Stimulated activated CD4-positive, alpha-beta T cell treated with anti-CD3 and anti-CD28 coated beads, Interleukin-15, amount 100 ng/mL, for 24 hours (primary cell): ENCODE data around the gene LTBP1.
A peak's percentile ranks its signal among the peaks of the same experiment; 100 is the strongest.
"Not testable (repeated sequence)": the region's sequence is repeated elsewhere in the genome, so short reads cannot be mapped to it uniquely, and the experiment has no call there.

Source experiments
- DNase-seq: peaks from one replicate; pipeline ENCODE4 v3.0.0-alpha.2; 2020

LTBP1 gene

DNA sequence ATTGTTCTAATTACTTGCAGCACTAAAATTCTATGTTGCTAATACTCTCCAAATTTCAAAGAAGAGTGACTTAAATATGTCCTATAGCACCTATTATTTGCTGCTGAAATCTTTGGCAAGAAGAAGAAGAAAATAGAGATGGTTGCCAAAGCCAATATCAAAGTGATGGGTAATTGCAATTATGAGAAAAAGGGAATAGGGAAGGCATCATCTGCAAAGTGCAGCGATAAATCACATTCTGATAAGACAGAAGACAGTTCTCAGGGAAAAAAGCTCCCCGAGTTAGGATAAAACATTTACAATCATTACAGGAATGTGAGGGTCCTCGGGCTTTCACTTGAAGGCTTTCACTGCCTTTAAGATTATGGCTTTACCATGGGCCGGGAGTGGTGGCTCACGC lies 457.6 kb downstream of the LTBP1 start:
- DNase-seq, result no peak

DNA sequence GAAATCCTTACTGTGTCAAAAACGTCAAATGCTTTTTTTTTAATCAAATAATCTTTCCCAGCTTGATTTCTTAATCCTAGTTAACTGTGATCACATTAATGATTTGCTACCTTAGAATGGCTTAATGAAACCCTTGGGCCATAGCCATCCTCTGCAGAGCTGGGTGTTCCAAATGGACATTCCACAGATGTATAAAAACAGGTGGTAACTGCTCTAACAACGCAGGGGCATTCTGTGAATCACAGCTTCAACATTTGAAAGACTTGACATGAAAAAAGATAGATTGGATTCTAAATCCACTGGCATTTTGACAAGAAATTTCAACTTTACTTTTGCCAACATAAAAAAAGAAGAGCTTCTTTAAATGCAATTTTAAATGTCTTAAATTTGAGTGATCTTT lies 459.9 kb downstream of the LTBP1 start:
- no peak for DNase-seq

DNA sequence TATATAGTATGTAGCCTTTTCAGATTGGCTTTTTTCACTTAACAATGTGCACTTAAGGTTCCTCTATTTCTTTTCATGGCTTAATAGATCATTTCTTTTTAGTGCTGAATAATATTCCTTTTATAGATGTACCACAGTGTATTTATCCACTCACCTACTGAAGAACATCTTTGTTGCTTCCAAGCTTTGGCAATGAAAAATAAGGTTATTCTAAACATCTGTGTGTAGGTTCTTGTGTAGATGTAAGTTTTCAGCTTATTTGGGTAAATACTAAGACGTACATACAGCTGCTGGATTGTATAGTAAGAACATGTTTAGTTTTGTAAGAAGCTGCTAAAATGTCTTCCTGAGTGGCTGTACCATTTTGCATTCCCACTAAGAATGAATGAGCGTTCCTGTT lies 461.4 kb downstream of the LTBP1 start:
- DNase-seq, result no peak

DNA sequence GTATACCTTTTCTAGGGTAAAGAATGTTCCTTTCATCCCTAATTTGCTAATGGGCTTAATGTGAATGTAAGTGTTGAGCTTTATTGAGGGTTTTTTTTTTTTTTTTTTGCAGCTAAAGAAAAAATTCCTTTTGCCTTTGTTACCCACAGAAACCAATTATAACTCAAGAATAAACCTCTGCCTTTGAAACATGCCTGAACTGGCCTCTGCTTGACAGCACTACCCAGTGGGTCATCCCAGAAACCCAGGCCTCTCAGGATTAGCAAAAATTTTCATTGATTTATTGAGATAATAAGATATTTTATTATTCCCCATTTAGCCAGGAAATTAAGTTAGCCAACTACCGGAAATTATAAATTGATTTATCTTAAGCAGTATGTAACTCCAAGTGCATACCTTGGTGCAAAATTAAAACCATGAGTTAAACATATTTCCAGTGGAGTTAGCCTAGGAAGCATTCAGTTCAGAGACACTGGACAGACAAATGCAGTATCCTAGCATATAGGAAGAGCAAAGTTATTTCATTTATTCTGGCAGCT lies 462.7 kb downstream of the LTBP1 start:
- DNase-seq, result no peak

DNA sequence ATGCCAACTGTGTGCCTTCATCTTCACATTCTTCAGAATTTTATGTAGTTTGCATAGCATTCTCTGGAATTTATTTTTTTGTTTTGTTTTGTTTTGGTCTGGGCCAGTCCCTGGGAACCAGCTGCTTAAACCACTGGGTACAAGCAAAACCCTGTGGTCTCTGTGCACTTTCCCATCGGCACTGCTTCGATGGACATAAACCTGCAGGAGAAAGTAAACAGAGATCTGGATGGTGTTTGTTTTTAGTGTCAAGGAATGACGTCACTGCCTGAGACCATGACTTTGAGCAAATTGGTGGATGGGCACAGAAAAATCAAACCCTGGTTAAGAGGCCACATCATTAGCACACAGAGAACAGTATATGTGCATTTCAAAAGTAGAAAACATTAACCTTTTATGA lies 465.0 kb downstream of the LTBP1 start:
- no peak for DNase-seq

DNA sequence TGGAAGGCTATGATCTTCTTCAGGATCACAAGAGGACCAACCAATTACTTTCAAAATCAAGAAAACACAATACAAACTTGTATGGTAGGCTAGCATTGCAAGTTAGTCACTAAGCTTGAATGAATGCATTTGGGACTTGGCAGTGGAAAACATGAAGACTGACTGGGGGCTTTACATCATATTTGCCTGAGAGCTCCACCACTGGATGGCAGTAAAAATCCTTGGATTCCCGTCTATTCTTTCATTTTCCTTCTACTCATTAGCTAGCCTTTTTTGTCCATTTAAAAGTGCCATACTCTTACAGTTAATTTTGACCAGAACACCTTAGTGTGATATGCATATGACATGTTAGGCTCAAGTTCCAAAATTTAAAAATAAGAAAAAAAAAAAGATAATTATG lies 466.2 kb downstream of the LTBP1 start:
- DNase-seq, result no peak

DNA sequence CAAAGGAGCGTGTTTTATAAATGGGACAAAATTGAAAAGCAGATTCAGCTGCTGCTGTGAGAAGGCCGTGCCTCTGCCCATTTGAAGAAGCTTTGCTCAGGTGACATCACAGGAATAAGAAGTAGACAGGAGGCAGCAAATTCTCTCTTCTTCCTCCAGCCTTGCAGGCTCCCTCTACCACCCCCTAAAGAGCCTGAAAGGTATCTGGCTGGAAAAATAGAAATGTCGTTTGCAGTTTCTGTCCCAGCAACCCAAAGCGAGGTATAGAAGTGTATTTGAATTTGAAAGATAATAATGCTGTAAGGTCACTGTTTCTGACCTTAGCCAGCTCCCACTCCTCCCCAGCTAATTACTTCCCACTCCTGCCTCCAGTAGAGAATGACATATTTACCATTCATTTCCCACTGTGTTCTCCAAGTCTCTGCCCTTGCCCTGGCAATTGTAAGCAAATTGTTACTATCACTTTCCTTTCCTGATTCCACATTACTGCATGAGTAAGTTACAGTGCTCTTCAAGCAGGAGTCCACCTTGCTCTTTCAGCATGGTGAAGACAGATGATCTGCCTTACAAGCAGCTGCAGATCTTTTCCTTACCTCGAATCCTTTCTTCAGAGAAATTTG lies 472.9 kb downstream of the LTBP1 start:
- DNase-seq, result no peak

DNA sequence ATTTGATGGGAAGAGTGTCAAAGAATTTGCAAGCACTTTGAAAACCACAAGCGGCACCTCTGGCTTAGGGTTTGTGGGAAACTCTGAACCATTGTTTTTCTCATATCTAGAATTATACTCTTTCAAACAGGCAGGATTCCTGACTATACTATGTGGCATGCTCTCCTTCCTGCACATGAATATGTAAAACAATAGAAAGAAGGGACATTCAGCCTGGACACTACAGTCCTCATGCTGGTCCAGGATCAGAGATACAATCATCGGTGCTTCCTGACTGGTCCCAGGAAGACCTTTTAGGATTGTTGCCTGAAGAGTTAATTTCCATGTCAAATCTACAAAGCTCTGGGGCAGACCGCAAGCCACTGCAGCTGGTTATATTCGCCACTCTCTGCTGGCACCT lies 474.0 kb downstream of the LTBP1 start:
- no peak for DNase-seq

DNA sequence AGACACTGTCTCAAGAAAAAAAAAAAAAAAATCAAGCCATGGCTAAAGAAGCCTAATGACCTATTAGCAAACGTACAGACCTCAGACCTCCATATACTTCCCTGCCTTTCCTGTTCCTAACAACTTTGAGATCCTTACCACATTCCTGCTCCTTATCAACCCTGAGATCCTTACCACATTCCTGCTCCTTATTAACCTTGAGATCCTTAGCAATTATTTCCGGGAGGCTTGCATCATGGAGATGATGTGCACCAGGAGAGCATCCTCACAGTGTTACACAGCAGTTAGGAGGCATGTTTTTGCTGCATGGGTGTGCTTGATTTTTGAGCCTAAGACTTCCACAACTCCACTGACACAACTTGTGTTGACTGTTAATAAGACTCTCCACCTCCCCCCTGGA lies 475.1 kb downstream of the LTBP1 start:
- DNase-seq, result no peak

DNA sequence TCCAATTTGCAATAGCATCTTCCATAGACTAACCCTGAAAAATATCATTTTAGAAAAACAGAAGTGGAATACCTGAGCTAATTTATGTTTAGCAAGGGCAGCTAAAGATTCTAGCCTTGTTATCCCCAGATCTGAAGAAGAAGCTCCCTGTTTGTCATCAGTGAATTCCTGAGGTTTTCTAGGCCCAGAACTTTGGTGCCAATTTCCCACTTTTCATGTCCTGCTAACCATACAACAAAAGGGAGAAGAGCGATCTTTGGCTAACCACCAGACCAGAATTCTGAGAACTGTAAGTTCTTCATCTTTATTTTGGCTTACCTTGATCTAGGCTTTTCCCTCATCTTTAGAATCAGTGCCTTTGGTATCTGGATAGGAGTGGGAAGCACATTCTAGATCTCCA lies 478.4 kb downstream of the LTBP1 start:
- DNase-seq, result no peak

DNA sequence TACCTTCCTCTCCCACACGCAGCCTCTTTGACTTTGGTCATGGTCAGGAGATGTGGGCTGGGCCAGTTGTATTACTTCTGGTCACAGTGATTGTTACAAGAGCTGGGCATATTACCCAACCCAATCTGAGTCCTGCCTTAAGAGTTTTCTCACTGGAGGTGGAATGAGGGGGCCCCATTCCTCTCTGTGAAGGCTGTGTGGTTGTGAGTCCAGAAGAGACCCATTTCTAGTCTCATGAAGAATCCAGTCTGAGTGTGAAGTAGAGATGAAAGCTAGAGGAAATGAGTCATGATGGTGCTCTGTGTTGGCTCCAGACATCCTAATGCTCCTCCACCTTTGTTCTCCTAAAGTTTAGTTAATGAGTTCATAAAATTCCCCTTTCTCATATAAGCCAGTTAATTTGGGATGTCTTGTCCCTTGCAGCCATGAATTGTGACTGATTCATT lies 478.9 kb downstream of the LTBP1 start:
- no peak for DNase-seq

DNA sequence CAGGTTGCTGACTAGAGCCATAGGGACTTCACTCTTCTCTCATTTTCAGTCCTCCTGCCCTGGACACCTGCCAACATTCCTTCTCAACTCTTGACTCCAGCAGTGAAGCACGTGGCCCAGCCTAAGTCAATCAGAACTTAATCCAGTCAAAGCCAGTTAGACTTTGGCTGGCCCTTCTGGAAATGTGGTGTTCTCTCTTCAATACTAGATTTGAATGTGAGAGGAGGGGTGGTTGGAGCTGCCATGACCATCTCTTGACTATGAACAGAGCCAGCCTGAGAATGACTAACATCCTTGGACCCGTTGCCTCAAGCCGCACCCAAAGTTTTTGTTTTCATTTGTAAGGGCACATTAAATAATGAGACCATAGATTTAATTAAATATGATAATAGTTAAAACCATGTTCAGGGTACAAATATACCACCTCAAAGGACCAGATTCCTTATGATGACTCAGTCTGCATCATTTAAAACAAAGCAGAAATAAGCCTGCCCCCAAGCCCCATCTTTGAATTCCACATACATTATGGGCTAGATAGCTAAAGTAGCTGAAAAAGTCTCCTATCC lies 480.0 kb downstream of the LTBP1 start:
- DNase-seq, result no peak

DNA sequence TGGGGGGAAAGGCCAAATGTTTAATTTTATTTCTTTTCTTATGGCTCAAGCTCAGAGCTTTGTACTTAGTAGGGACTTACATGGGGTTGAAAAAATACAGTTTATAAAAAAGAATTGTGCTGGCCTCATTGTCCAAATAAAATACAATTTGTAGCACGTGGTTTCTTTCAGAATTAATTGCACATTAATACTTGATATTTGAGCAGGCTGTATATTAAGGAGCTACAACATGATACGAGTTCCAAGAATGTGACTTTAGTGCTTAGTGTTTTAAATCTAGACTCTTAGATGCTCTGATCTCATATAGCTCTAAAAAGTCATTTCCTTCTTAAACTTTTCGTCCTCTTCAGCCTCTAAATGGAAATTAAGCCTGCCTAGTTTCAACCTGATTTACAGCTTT lies 483.3 kb downstream of the LTBP1 start:
- DNase-seq, result no peak

DNA sequence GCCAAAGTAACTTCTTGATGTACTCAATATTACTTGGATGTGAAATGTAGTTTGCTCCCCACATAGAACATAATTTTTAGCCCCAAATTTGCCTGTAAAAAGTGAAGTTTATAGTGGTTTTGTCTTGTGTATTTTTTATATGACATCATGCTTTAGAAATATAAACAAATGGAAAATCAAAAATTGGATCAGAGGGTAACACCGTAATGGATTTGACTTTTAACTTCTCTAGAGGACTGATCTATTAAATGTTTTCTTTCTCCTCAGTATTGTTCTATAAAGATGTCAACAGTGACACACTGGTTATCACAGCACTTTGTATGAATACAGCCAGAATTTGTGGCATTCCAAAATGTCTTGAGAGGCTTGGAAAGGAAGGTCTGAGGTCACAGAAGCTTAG lies 484.1 kb downstream of the LTBP1 start:
- DNase-seq, result no peak

DNA sequence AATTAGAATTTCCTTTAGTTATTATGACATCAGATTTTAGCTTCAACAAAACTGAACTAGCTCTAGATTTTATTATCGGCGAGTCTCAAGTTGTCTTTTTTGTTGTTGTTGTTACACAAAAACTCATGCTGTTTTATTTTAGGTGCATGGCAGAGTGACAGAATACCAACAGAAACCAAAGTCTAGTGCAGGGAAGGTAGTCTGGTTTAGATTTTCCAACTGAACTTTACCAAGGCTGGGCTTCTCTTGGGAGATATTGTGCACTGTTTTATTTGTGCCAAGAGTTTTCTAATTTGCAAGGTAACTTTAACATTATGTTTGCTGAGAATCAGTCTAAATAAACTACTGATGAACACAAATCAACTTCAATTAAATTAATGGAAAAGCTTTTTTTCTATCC lies 486.1 kb downstream of the LTBP1 start:
- no peak for DNase-seq

DNA sequence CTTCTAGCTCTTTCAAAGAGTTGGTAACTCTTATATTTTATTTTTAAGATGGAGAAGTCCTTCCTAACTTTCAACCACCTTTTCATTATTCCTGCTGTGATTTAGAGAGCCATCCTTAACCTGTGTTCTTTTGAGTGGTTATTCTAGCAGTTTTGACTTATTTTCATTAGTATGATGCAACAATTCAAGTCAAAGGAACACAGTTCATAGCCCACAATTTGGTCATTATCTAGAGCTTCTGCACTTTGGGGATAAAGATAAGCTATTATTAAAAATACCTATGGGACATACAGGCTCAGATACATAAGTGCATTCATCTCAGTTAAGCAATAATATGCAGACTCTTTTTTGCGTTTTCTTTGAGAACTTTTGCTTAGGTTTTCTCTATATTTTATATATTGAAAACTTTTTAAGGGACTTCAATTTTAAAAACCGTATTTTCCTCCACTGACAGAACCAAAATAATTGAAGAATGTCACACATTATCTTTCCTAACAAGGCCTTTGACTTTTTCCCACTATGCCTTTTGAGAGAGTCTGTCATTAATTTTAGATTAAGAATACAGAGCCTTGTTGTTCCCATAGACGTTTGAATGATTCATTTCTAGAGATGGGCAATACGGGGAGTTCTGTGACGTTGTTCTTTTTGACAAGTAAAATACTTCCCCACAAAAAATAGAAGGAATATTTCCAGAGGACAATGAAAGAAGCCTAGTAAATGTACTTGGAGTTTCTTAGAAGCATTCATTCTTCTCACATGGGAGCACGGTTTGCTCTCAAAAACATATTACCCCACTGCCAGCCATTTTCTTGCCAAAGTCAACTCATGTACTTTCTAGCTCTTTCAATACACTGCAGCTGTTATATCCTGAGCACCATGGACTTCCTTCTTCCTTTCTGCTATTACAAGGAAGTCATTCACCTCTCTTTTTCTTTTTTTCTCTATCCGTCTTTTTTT lies 486.8 kb downstream of the LTBP1 start:
- DNase-seq, result no peak

DNA sequence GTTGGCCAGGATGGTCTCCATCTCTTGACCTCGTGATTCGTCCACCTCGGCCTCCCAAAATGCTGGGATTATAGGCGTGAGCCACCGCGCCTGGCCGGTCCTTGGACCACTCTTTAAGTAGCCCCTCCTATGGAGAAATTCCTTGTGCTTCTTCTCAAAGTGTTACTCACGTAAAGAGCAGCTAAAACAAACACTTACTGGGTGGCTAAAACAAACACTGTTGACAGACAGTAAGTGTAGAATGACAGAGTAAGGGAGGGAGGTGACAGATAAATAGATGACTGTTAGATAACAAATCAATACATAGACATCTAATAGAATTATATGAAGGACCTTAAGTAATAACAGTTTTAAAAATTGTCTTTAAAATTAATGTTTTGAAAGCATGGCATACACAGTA lies 488.8 kb downstream of the LTBP1 start:
- no peak for DNase-seq

DNA sequence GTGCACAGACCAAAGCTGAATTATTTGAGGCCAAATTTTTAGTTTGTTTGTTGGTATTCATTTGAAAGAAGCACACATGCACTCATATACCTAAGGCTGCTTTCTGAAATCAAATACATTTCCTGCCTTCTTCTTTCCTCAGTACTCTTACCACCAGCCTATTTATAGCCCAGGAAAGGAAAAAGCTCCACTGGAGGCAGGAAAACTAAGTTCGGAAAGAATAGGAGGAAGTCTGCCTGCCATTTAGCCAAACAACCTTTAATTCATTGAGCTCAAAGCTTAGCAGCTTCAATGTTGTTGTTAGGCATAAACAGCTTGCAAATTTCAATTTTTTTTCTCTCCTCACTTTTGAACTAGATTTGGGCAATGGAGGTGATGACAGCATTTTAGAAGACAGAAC lies 489.3 kb downstream of the LTBP1 start:
- DNase-seq, result no peak

DNA sequence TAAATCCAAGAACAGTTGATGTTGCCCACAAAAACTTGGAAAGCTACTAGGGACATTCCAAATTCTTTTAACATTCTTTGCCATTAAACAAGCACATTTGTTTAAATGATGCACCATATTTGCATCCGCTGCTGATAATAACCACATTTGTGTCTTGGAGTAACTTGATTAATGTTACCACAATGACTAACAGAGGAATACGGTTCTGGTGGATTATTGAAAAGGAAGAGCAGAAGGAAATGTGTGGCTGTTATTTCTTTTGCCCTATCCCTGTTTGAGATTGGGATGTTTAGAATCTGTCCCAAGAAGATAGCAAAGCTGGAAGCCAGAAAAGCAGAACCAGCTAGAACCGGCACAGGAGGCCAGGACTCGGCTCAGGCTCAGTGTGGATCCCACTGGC lies 490.5 kb downstream of the LTBP1 start:
- DNase-seq, result no peak

DNA sequence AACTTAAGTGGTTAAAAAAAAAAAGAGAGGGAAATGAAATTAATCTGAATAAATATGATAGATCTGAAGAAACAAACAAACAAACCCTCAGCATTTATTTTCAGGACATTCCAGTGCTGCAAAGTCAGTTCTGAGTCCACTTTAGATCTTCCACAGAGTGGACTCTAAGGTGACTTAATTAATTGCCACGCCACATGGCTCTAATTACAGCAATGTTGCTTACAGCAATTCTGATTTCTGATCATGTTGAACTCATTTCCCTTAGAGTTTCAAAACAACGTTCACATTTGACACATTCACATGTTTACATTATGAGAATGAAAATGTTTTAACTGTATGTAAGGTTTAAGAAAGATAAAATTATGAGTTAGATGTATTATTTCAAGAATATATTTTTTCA lies 491.1 kb downstream of the LTBP1 start:
- DNase-seq, result no peak

DNA sequence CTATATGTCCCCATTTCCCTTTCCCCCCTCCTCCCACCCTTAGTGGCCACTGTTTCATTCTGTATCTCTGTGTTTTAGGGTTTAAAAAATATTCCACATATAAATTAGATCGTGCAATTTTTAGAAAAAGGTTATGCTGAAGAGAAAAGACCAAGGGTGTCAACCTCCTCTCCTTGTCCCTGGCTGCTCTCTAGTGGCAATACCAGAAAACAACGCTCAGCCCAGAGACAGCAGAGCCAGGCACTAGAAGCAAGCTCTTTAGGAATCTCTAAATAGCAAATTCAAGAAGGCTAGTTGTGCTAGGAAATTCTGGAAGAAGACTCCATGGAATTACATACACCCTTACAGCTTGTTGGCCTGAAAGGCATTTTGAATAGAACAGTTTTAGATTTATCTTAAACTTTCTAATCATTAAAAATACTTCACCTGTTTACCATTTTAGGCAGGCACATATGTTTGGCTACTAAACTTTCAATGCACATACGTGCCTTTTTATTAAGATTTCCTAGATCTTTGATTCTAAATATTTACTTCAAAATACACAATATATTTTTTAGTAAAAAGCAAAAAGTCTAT lies 494.6 kb downstream of the LTBP1 start:
- DNase-seq, result peak; percentile 19

DNA sequence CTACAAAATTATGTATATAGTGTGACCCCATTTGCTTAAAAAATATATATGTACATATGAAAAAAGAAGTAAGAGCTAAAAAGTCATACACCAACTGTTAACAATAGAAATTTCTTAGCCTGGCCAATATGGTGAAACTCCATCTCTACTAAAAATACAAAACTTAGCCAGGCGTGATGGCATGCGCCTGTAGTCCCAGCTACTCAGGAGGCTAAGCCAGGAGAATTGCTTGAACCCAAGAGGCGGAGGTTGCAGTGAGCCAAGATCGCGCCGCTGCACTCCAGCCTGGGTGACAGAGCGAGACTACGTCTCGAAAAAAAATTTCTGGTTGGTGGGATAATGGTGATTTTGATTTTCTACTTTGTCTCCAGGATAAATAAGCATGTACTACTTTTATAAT lies 495.3 kb downstream of the LTBP1 start:
- DNase-seq, result not testable (repeated sequence)

DNA sequence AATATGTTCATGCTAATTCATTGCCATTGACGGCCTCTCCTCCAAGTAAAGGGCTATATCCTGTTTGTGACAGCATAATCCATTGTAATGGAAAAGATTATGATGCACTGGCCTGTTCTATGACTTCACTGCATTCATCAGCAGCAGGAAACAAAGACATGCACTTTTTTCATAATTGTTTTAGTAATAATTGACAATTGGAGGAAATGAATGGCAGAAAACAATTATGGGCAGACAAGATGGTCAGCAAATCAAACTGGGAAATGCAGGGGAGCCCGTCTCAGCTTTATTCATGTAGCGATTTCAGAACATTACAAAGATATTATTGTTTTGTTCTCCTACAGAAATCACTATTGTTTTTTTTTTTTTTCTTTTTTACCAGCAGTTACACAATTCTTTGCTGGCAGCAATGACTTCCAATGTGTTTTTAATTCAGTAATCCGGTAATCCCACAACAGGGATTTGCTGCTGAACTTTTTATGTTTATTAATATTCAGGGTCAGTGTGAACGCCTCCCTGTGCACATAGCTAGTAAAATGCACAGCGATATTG lies 495.9 kb downstream of the LTBP1 start:
- no peak for DNase-seq
